Measurements from ENCODE around the gene TOP2A. TPM values are rescaled to one million over a fixed set of nuclear protein-coding genes. Genes with fewer than 3 reads are reported as not detected.

TOP2A gene
- total and polyA plus RNA-seq, 9 of the 15 experiments (the other 6 are each of a cell fraction or from before 2014, with no cell fraction given): 133 to 347 (median 259) TPM

GRCh38 chr17:40448639-40449261, 31.1 kb upstream of the TOP2A start:
- FAIRE-seq (no peak), ATAC-seq (no peak), DNase-seq (ENCODE audit: extremely low read depth in 1 of 4, low spot score in 3 of 4) (no peak)
- peaks cover 27% of the 10 kb centered on the region for H3K79me2 ChIP-seq (ENCODE audit: control insufficient read depth, insufficient read depth, low read length)
- no peaks in the 10 kb centered on the region for H4K20me1 ChIP-seq (replicated peaks; ENCODE audit: control insufficient read depth, insufficient read depth, low read length)
- no peak overlapping the region for H3K27ac ChIP-seq (ENCODE audit: extremely low read depth, low read depth, low read length)
- in situ Hi-C loops (cut with MboI): no loop called here
- no peak overlapping the region for H3K4me3 ChIP-seq
- intact Hi-C loops (cut with micrococcal nuclease): no loop called here
- WGBS (ENCODE audit: insufficient coverage, low coverage, missing lambda C conversion rate): 38% methylated on average over 7 of the region's 7 CpGs
- H3K27me3 ChIP-seq (ENCODE audit: control insufficient read depth in 2 of 2, insufficient read depth in 2 of 2, low read length in 2 of 2): no peaks in the 10 kb centered on the region
- BruUV-seq (replicated peaks): no TSS peak
- H3K36me3 ChIP-seq (ENCODE audit: control insufficient read depth, insufficient read depth, low read length): peaks cover 14% of the 10 kb centered on the region; the same call in 2 of the 3 replicates
- TF ChIP-seq ZNF41 (CRISPR knock-in tag; conservative IDR thresholded peaks at IDR 0.05): no peak
- TF ChIP-seq NRF1 (conservative IDR thresholded peaks at IDR 0.05 in 1 of 2, IDR thresholded peaks at IDR 0.05 in 1 of 2): no peak
- TF ChIP-seq HMGXB4 (CRISPR knock-in tag; IDR thresholded peaks at IDR 0.05): no peak
- TF ChIP-seq TCF7 (IDR thresholded peaks at IDR 0.05; ENCODE audit: borderline replicate concordance): no peak
- TF ChIP-seq ZBTB11 (CRISPR knock-in tag; IDR thresholded peaks at IDR 0.05): peak in 1 of 3 experiments; percentile 87; a peak in 1 of 6 replicates
- 0 out of 2 replicates have a peak, but pooled peaks have one; percentile 2 for TF ChIP-seq USF2 (CRISPR knock-in tag; IDR thresholded peaks at IDR 0.05)
- no peak for TF ChIP-seq ZNF609 (CRISPR knock-in tag; IDR thresholded peaks at IDR 0.05; ENCODE audit: borderline replicate concordance)
- CTCF ChIA-PET (ENCODE audit: low intra/inter-chr PET ratio): interaction anchor here (0.7 to 1.7 kb wide), 2 partner anchors 50 to 111 kb away, joined by 3 to 5 read pairs; no protein-coding TSS in a partner anchor
- H3K4me2 ChIP-seq (ENCODE audit: insufficient read depth, low read length): no peak overlapping the region
- no peaks in the 10 kb centered on the region for H3K9me3 ChIP-seq (replicated peaks; ENCODE audit: control insufficient read depth, insufficient read depth, low read depth, low read length)
- no peaks in the 10 kb centered on the region for H3K9me1 ChIP-seq (ENCODE audit: control insufficient read depth, insufficient read depth, low read length)
- no peak overlapping the region for H3K9ac ChIP-seq (ENCODE audit: insufficient read depth in 1 of 2, low read depth in 2 of 2, low read length in 2 of 2)
- POLR2A ChIA-PET: interaction anchor here (0.6 to 2.3 kb wide), 4 partner anchors 10 to 1229 kb away, joined by 3 to 6 read pairs (median 4); no protein-coding TSS in a partner anchor
- H2AFZ ChIP-seq (ENCODE audit: low read depth, low read length): no peak overlapping the region
- peaks cover 22 to 27% of the 10 kb centered on the region in 2 experiments for H3K4me1 ChIP-seq (replicated peaks in 1 of 2; ENCODE audit: control insufficient read depth in 2 of 2, insufficient read depth in 2 of 2, low read length in 2 of 2)
